G401 (cell line): Measurements from ENCODE around the gene PHETA1. TPM values are rescaled to one million over a fixed set of nuclear protein-coding genes. Genes with fewer than 3 reads are reported as not detected.

ENCODE experiments used
- DNase-seq: peaks from one replicate; pipeline ENCODE4 v3.0.0-alpha.2; 2015; ENCODE audit warnings: low spot score
- in situ Hi-C: cut with HindIII; loops from 2 replicates; pipeline ENCODE4 v1.10.0; 2016; ENCODE audit warnings: low sequenced_read_pairs, mixed read lengths
- total RNA-seq: library from RNA; depleted of rRNA; stranded (reverse); fragments of >200 nt; shearing (Covaris generic); gene quantifications from 2 replicates; pipeline ENCODE4 v1.2.3, GENCODE V29; 2014; rRNA removed

PHETA1 gene
- 10.3 and 16.9 TPM in 2 replicates for total RNA-seq

- in situ Hi-C loops, result no loop called here
Observed at GRCh38 chr12:111368788-111369495, at the start of gene PHETA1. Gene PHETA1 (minus strand): TSS chr12:111369095. CDS start chr12:111363427, 5,668 bp downstream.

GRCh38 chr12:111418594-111418880, 49.6 kb upstream of the PHETA1 start:
- no peak for DNase-seq
- in situ Hi-C loops, result no loop called here

More at GRCh38 chr12:111368788-111369495, at the start of gene PHETA1:
- DNase-seq, result peak; percentile 92

GRCh38 chr12:111417784-111418593, 49.1 kb upstream of the PHETA1 start:
- DNase-seq, result no peak
- in situ Hi-C loops, result no loop called here

- in situ Hi-C loops, result no loop called here
- DNase-seq, result no peak
Observed at GRCh38 chr12:111417290-111417689, 48.4 kb upstream of the PHETA1 start.

GRCh38 chr12:111414711-111415252, 45.9 kb upstream of the PHETA1 start:
- in situ Hi-C loops, result no loop called here
- DNase-seq, result no peak

GRCh38 chr12:111413442-111414086, 44.7 kb upstream of the PHETA1 start:
- in situ Hi-C loops, result no loop called here
- no peak for DNase-seq

- no peak for DNase-seq
- in situ Hi-C loops, result no loop called here
Observed at GRCh38 chr12:111412830-111413441, 44.0 kb upstream of the PHETA1 start.

- DNase-seq, result no peak
- in situ Hi-C loops, result no loop called here
Observed at GRCh38 chr12:111412007-111412829, 43.3 kb upstream of the PHETA1 start.

- in situ Hi-C loops, result no loop called here
- DNase-seq, result no peak
Observed at GRCh38 chr12:111411185-111411764, 42.4 kb upstream of the PHETA1 start.

GRCh38 chr12:111410431-111411184, 41.7 kb upstream of the PHETA1 start:
- no peak for DNase-seq
- in situ Hi-C loops, result no loop called here

- no peak for DNase-seq
Observed at GRCh38 chr12:111409780-111410430, 41.0 kb upstream of the PHETA1 start.

GRCh38 chr12:111409403-111409779, 40.5 kb upstream of the PHETA1 start:
- DNase-seq, result no peak
- in situ Hi-C loops, result no loop called here

More at GRCh38 chr12:111409780-111410430, 41.0 kb upstream of the PHETA1 start:
- in situ Hi-C loops, result no loop called here

GRCh38 chr12:111408686-111409402, 39.9 kb upstream of the PHETA1 start:
- in situ Hi-C loops, result no loop called here

GRCh38 chr12:111408116-111408440, 39.2 kb upstream of the PHETA1 start:
- in situ Hi-C loops, result no loop called here
- DNase-seq, result no peak

More at GRCh38 chr12:111408686-111409402, 39.9 kb upstream of the PHETA1 start:
- DNase-seq, result no peak

- in situ Hi-C loops, result no loop called here
- DNase-seq, result no peak
Observed at GRCh38 chr12:111407377-111408115, 38.7 kb upstream of the PHETA1 start.
